ENCODE measurements around the gene PCCA. TPM values are rescaled to one million over a fixed set of nuclear protein-coding genes. Genes with fewer than 3 reads are reported as not detected.

PCCA gene
- total RNA-seq, 2 donors from 2014 or later = 7.2 to 14.6 TPM

- Mint-ChIP-seq H3K4me3 (no peak overlapping the region), H3K4me1 (no peaks in the 10 kb centered on the region), H3K36me3 (ENCODE audit: low read depth) (peaks cover 16% of the 10 kb centered on the region), H3K9me3 (no peaks in the 10 kb centered on the region), H3K27ac (no peak overlapping the region), H3K27me3 (no peaks in the 10 kb centered on the region)
- no peak for ATAC-seq (replicated peaks)
These were observed 436.8 kb downstream of the PCCA start for GRCh38 chr13:100525453-100526317.

GRCh38 chr13:100526318-100527000 is 437.6 kb downstream of the PCCA start:
- no peaks in the 10 kb centered on the region for H3K4me1 Mint-ChIP-seq
- peaks cover 16% of the 10 kb centered on the region for H3K36me3 Mint-ChIP-seq (ENCODE audit: low read depth)
- ATAC-seq (replicated peaks) = no peak
- H3K9me3 Mint-ChIP-seq = no peaks in the 10 kb centered on the region
- H3K27ac Mint-ChIP-seq = no peak overlapping the region
- H3K27me3 Mint-ChIP-seq = no peaks in the 10 kb centered on the region
- no peak overlapping the region for H3K4me3 Mint-ChIP-seq

- Mint-ChIP-seq H3K27me3 (no peaks in the 10 kb centered on the region), H3K27ac (no peak overlapping the region), H3K4me3 (no peak overlapping the region), H3K36me3 (ENCODE audit: low read depth) (peaks cover 16% of the 10 kb centered on the region), H3K4me1 (no peaks in the 10 kb centered on the region), H3K9me3 (no peaks in the 10 kb centered on the region)
- ATAC-seq (replicated peaks) = no peak
These were observed 438.8 kb downstream of the PCCA start for GRCh38 chr13:100527644-100528043.

- Mint-ChIP-seq H3K9me3 (no peaks in the 10 kb centered on the region), H3K36me3 (ENCODE audit: low read depth) (peaks cover 16% of the 10 kb centered on the region), H3K4me3 (no peak overlapping the region), H3K27me3 (no peaks in the 10 kb centered on the region), H3K27ac (no peak overlapping the region), H3K4me1 (no peaks in the 10 kb centered on the region)
- ATAC-seq (replicated peaks) = no peak
These were observed 439.5 kb downstream of the PCCA start for GRCh38 chr13:100528353-100528752.

GRCh38 chr13:100528820-100529219 is 439.9 kb downstream of the PCCA start:
- no peaks in the 10 kb centered on the region for H3K27me3 Mint-ChIP-seq
- peaks cover 16% of the 10 kb centered on the region for H3K36me3 Mint-ChIP-seq (ENCODE audit: low read depth)
- no peak overlapping the region for H3K4me3 Mint-ChIP-seq
- H3K4me1 Mint-ChIP-seq = no peaks in the 10 kb centered on the region
- H3K27ac Mint-ChIP-seq = no peak overlapping the region
- ATAC-seq (replicated peaks) = no peak
- no peaks in the 10 kb centered on the region for H3K9me3 Mint-ChIP-seq

- Mint-ChIP-seq H3K27me3 (no peaks in the 10 kb centered on the region), H3K9me3 (no peaks in the 10 kb centered on the region), H3K27ac (no peak overlapping the region), H3K4me1 (no peaks in the 10 kb centered on the region), H3K4me3 (no peak overlapping the region), H3K36me3 (ENCODE audit: low read depth) (peaks cover 16% of the 10 kb centered on the region)
- ATAC-seq (replicated peaks) = no peak
These were observed 440.9 kb downstream of the PCCA start for GRCh38 chr13:100529666-100530377.

- H3K4me1 Mint-ChIP-seq = no peaks in the 10 kb centered on the region
- no peak overlapping the region for H3K27ac Mint-ChIP-seq
- ATAC-seq (replicated peaks) = no peak
- H3K36me3 Mint-ChIP-seq (ENCODE audit: low read depth) = peaks cover 16% of the 10 kb centered on the region
- H3K9me3 Mint-ChIP-seq = no peaks in the 10 kb centered on the region
- no peak overlapping the region for H3K4me3 Mint-ChIP-seq
- no peaks in the 10 kb centered on the region for H3K27me3 Mint-ChIP-seq
These were observed 441.8 kb downstream of the PCCA start for GRCh38 chr13:100530671-100531213.

- H3K4me3 Mint-ChIP-seq = no peak overlapping the region
- H3K36me3 Mint-ChIP-seq (ENCODE audit: low read depth) = peaks cover 16% of the 10 kb centered on the region
- no peak for ATAC-seq (replicated peaks)
- H3K9me3 Mint-ChIP-seq = no peaks in the 10 kb centered on the region
- no peak overlapping the region for H3K27ac Mint-ChIP-seq
- no peaks in the 10 kb centered on the region for H3K4me1 Mint-ChIP-seq
- no peaks in the 10 kb centered on the region for H3K27me3 Mint-ChIP-seq
These were observed 443.3 kb downstream of the PCCA start for GRCh38 chr13:100532090-100532766.

- Mint-ChIP-seq H3K36me3 (ENCODE audit: low read depth) (peaks cover 15% of the 10 kb centered on the region), H3K4me3 (no peak overlapping the region), H3K4me1 (no peaks in the 10 kb centered on the region), H3K27me3 (no peaks in the 10 kb centered on the region), H3K9me3 (no peaks in the 10 kb centered on the region), H3K27ac (no peak overlapping the region)
- ATAC-seq (replicated peaks) = no peak
These were observed 444.0 kb downstream of the PCCA start for GRCh38 chr13:100532836-100533435.

- Mint-ChIP-seq H3K27me3 (no peaks in the 10 kb centered on the region), H3K4me3 (no peak overlapping the region), H3K9me3 (no peaks in the 10 kb centered on the region), H3K36me3 (ENCODE audit: low read depth) (peaks cover 8% of the 10 kb centered on the region), H3K27ac (no peak overlapping the region), H3K4me1 (no peaks in the 10 kb centered on the region)
- no peak for ATAC-seq (replicated peaks)
These were observed 444.7 kb downstream of the PCCA start for GRCh38 chr13:100533588-100534041.

- no peak overlapping the region for H3K27ac Mint-ChIP-seq
- peaks cover 2% of the 10 kb centered on the region for H3K36me3 Mint-ChIP-seq (ENCODE audit: low read depth)
- H3K27me3 Mint-ChIP-seq = no peaks in the 10 kb centered on the region
- H3K4me3 Mint-ChIP-seq = no peak overlapping the region
- no peaks in the 10 kb centered on the region for H3K9me3 Mint-ChIP-seq
- H3K4me1 Mint-ChIP-seq = no peaks in the 10 kb centered on the region
- no peak for ATAC-seq (replicated peaks)
These were observed 445.4 kb downstream of the PCCA start for GRCh38 chr13:100534147-100534843.

- H3K27ac Mint-ChIP-seq = no peak overlapping the region
- H3K4me1 Mint-ChIP-seq = no peaks in the 10 kb centered on the region
- H3K4me3 Mint-ChIP-seq = no peak overlapping the region
- no peaks in the 10 kb centered on the region for H3K36me3 Mint-ChIP-seq (ENCODE audit: low read depth)
- H3K27me3 Mint-ChIP-seq = no peaks in the 10 kb centered on the region
- no peaks in the 10 kb centered on the region for H3K9me3 Mint-ChIP-seq
- no peak for ATAC-seq (replicated peaks)
These were observed 446.0 kb downstream of the PCCA start for GRCh38 chr13:100534911-100535310.

- H3K9me3 Mint-ChIP-seq = no peaks in the 10 kb centered on the region
- no peaks in the 10 kb centered on the region for H3K36me3 Mint-ChIP-seq (ENCODE audit: low read depth)
- no peaks in the 10 kb centered on the region for H3K4me1 Mint-ChIP-seq
- H3K27me3 Mint-ChIP-seq = no peaks in the 10 kb centered on the region
- no peak overlapping the region for H3K27ac Mint-ChIP-seq
- no peak overlapping the region for H3K4me3 Mint-ChIP-seq
- no peak for ATAC-seq (replicated peaks)
These were observed 446.7 kb downstream of the PCCA start for GRCh38 chr13:100535426-100536135.
